ENCODE measurements around the gene RAB11B. TPM values are rescaled to one million over a fixed set of nuclear protein-coding genes. Genes with fewer than 3 reads are reported as not detected.

Gene RAB11B
- total and polyA plus RNA-seq, 9 of the 15 experiments (the other 6 are each of a cell fraction or from before 2014, with no cell fraction given): 0.74 to 71.0 (median 13.8) TPM

DNA sequence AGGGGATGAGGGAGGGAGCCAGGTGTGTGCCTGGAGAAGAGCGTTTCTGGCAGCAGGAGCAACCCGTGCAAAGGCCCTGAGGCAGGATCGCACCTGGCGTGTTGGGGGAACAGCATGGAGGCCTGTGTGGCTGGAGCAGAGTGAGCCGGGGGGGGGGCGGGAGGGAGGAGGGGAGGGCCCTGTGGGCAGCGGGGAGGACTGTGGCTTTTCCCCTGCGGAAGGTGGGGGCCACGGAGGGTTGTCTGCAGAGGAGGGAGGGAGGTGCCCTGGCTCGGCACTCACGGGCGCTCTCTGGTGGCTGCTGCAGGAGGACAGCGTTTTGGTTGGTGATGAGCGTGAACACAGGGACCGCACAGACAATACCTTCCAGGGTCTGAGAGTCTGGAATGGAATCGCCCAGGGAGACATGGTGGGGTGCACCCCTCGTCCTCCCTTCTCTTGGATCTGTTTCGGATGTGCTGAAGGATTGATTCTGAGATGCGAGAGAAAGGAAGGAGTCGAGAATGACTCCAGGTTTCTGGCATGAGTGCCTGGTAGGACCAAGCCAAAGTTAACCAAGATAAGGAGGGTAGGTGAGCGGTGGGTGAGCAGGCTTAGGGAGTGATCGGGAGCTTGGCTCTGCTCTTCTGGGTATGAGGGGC lies 6.5 kb downstream of the RAB11B start (continued):
- no peak for TF ChIP-seq GATAD2B (IDR thresholded peaks at IDR 0.05; ENCODE audit: borderline replicate concordance)
- TF ChIP-seq, protein P1, sequence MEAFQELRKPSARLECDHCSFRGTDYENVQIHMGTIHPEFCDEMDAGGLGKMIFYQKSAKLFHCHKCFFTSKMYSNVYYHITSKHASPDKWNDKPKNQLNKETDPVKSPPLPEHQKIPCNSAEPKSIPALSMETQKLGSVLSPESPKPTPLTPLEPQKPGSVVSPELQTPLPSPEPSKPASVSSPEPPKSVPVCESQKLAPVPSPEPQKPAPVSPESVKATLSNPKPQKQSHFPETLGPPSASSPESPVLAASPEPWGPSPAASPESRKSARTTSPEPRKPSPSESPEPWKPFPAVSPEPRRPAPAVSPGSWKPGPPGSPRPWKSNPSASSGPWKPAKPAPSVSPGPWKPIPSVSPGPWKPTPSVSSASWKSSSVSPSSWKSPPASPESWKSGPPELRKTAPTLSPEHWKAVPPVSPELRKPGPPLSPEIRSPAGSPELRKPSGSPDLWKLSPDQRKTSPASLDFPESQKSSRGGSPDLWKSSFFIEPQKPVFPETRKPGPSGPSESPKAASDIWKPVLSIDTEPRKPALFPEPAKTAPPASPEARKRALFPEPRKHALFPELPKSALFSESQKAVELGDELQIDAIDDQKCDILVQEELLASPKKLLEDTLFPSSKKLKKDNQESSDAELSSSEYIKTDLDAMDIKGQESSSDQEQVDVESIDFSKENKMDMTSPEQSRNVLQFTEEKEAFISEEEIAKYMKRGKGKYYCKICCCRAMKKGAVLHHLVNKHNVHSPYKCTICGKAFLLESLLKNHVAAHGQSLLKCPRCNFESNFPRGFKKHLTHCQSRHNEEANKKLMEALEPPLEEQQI (IDR thresholded peaks at IDR 0.05): no peak
- TF ChIP-seq CEBPG (CRISPR knock-in tag; IDR thresholded peaks at IDR 0.05): no peak
- no peak for TF ChIP-seq CEBPG (tag; conservative IDR thresholded peaks at IDR 0.05 in 1 of 2, IDR thresholded peaks at IDR 0.05 in 1 of 2)
- TF ChIP-seq RHOXF2B (CRISPR knock-in tag; conservative IDR thresholded peaks at IDR 0.05): no peak
- TF ChIP-seq RBM25 (IDR thresholded peaks at IDR 0.05; ENCODE audit: low read depth, low read length, severe bottlenecking): no peak
- no peak for TF ChIP-seq HCFC1 (IDR thresholded peaks at IDR 0.05; ENCODE audit: low read depth, low read length)
- TF ChIP-seq, protein P2, sequence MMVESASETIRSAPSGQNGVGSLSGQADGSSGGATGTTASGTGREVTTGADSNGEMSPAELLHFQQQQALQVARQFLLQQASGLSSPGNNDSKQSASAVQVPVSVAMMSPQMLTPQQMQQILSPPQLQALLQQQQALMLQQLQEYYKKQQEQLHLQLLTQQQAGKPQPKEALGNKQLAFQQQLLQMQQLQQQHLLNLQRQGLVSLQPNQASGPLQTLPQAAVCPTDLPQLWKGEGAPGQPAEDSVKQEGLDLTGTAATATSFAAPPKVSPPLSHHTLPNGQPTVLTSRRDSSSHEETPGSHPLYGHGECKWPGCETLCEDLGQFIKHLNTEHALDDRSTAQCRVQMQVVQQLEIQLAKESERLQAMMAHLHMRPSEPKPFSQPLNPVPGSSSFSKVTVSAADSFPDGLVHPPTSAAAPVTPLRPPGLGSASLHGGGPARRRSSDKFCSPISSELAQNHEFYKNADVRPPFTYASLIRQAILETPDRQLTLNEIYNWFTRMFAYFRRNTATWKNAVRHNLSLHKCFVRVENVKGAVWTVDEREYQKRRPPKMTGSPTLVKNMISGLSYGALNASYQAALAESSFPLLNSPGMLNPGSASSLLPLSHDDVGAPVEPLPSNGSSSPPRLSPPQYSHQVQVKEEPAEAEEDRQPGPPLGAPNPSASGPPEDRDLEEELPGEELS (CRISPR knock-in tag; IDR thresholded peaks at IDR 0.05; ENCODE audit: borderline replicate concordance): no peak
- TF ChIP-seq CTBP1 (IDR thresholded peaks at IDR 0.05; ENCODE audit: borderline replicate concordance): peak; percentile 42; the same call in 1 of the 2 replicates
- no peak for TF ChIP-seq PCBP2 (IDR thresholded peaks at IDR 0.05; ENCODE audit: low read depth, low read length, poor library complexity, severe bottlenecking)
- TF ChIP-seq CBX2 (IDR thresholded peaks at IDR 0.05; ENCODE audit: insufficient read depth, low read length, poor library complexity, severe bottlenecking): no peak
- TF ChIP-seq TAF15 (IDR thresholded peaks at IDR 0.05; ENCODE audit: low read depth, low read length): no peak
- no peak for TF ChIP-seq PRPF4 (IDR thresholded peaks at IDR 0.05; ENCODE audit: insufficient read depth, low read depth, low read length, poor library complexity, severe bottlenecking)
- peak; percentile 96 for TF ChIP-seq SMC3 (conservative IDR thresholded peaks at IDR 0.05; ENCODE audit: insufficient read depth, low read depth, low read length)
- TF ChIP-seq DACH1 (IDR thresholded peaks at IDR 0.05; ENCODE audit: partially characterized antibody): no peak
- TF ChIP-seq, protein P3, sequence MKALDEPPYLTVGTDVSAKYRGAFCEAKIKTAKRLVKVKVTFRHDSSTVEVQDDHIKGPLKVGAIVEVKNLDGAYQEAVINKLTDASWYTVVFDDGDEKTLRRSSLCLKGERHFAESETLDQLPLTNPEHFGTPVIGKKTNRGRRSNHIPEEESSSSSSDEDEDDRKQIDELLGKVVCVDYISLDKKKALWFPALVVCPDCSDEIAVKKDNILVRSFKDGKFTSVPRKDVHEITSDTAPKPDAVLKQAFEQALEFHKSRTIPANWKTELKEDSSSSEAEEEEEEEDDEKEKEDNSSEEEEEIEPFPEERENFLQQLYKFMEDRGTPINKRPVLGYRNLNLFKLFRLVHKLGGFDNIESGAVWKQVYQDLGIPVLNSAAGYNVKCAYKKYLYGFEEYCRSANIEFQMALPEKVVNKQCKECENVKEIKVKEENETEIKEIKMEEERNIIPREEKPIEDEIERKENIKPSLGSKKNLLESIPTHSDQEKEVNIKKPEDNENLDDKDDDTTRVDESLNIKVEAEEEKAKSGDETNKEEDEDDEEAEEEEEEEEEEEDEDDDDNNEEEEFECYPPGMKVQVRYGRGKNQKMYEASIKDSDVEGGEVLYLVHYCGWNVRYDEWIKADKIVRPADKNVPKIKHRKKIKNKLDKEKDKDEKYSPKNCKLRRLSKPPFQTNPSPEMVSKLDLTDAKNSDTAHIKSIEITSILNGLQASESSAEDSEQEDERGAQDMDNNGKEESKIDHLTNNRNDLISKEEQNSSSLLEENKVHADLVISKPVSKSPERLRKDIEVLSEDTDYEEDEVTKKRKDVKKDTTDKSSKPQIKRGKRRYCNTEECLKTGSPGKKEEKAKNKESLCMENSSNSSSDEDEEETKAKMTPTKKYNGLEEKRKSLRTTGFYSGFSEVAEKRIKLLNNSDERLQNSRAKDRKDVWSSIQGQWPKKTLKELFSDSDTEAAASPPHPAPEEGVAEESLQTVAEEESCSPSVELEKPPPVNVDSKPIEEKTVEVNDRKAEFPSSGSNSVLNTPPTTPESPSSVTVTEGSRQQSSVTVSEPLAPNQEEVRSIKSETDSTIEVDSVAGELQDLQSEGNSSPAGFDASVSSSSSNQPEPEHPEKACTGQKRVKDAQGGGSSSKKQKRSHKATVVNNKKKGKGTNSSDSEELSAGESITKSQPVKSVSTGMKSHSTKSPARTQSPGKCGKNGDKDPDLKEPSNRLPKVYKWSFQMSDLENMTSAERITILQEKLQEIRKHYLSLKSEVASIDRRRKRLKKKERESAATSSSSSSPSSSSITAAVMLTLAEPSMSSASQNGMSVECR (CRISPR knock-in tag; IDR thresholded peaks at IDR 0.05): 0 out of 2 replicates have a peak, but pooled peaks have one; percentile 7
- no peak for TF ChIP-seq C11orf30 (IDR thresholded peaks at IDR 0.05; ENCODE audit: low read depth)
- TF ChIP-seq SP2 (IDR thresholded peaks at IDR 0.05; ENCODE audit: extremely low read depth, low read depth, low read length, poor library complexity, severe bottlenecking): no peak
- TF ChIP-seq ZNF696 (CRISPR knock-in tag; conservative IDR thresholded peaks at IDR 0.05): no peak

All from K562 (cell line).